Gastroesophageal sphincter (tissue), 3 donors: ENCODE results near the gene MAGEC2.

Experiments
- CTCF ChIP-seq, 4 experiments: fragments of 200-600 bp in 2 of 4; fragments of 450-650 bp in 2 of 4; sonication (generic) in 1 of 4; IDR thresholded peaks; one replicate each; pipeline ENCODE4 v1.5.1; 2017 to 2019; ENCODE audit warnings: antibody characterized with exemption in 4 of 4, mild to moderate bottlenecking in 2 of 4, moderate library complexity in 2 of 4
- POLR2A ChIP-seq, 2 donors: fragments of 450-650 bp; IDR thresholded peaks; one replicate each; pipeline ENCODE4 v1.6.1; 2017; ENCODE audit warnings: antibody characterized with exemption in 2 of 2, mild to moderate bottlenecking in 2 of 2, moderate library complexity in 1 of 2
- POLR2AphosphoS5 ChIP-seq: sonication (generic); formaldehyde crosslinking; IDR thresholded peaks from one replicate; pipeline ENCODE4 v1.6.1; 2017; ENCODE audit warnings: antibody characterized with exemption

DNA sequence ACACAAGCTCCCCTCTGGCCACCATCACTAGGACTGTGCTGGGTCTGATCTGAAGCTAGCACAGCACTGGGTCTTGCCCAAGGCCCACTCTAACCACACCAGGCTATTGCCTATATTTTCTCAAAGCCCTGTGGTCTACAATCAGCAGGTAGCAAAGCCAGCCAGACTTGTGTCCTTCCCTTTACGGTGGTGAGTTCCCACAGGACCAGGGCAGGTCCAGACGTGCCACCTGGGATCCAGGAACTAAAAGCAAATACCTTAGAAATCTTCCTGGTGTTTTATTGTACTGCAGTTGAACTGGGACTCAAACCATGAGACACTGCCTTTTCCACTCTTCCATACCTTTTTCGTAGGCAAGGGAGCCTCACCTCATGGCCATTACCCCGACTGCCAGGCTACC is 9.0 kb upstream of the MAGEC2 start:
- no peak for TF ChIP-seq CTCF (IDR thresholded peaks at IDR 0.05)
- TF ChIP-seq POLR2AphosphoS5 = no peak
- TF ChIP-seq POLR2A (IDR thresholded peaks at IDR 0.05) = no peak
